Osteoblast (primary cell): ENCODE data around the gene PARD3. TPM values are rescaled to one million over a fixed set of nuclear protein-coding genes. Genes with fewer than 3 reads are reported as not detected.
"Not testable (repeated sequence)": the region's sequence is repeated elsewhere in the genome, so short reads cannot be mapped to it uniquely, and the experiment has no call there.

Experiments used
- DNase-seq: peaks from one replicate; pipeline ENCODE4 v3.0.0; 2011; ENCODE audit warnings: low spot score, mixed read lengths; ENCODE audit not compliant: insufficient read length; ENCODE audit errors: missing footprints
- H2AFZ ChIP-seq: 2 replicates; pipeline ENCODE4 v1.6.0; 2011; ENCODE audit warnings: mild to moderate bottlenecking, low read length
- H3K27ac ChIP-seq: 2 replicates; pipeline ENCODE4 v1.5.1; 2011; ENCODE audit warnings: mild to moderate bottlenecking, low read depth, low read length, moderate library complexity
- H3K27me3 ChIP-seq: 2 replicates; pipeline ENCODE4 v1.6.0; 2012; ENCODE audit warnings: mild to moderate bottlenecking, control low read depth, inconsistent platforms, low read length, moderate library complexity; ENCODE audit not compliant: insufficient read depth
- H3K36me3 ChIP-seq: 2 replicates; pipeline ENCODE4 v1.5.1; 2011; ENCODE audit warnings: mild to moderate bottlenecking, low read length, control low read depth, moderate library complexity; ENCODE audit not compliant: insufficient read depth
- H3K4me1 ChIP-seq: 2 replicates; pipeline ENCODE4 v1.5.1; 2011; ENCODE audit warnings: mild to moderate bottlenecking, low read length, control low read depth, moderate library complexity; ENCODE audit not compliant: insufficient read depth
- H3K4me2 ChIP-seq: 2 replicates; pipeline ENCODE4 v1.6.0; 2011; ENCODE audit warnings: mild to moderate bottlenecking, low read length; ENCODE audit not compliant: insufficient read depth
- H3K4me3 ChIP-seq: fragments of 200-600 bp; sonication (generic); 3 replicates; pipeline ENCODE4 v1.5.1; 2012; ENCODE audit warnings: mild to moderate bottlenecking, low read length, inconsistent platforms; ENCODE audit not compliant: insufficient read depth
- H3K79me2 ChIP-seq: 2 replicates; pipeline ENCODE4 v1.6.0; 2012; ENCODE audit warnings: mild to moderate bottlenecking, low read length, control low read depth, inconsistent platforms; ENCODE audit not compliant: insufficient read depth
- H3K9me3 ChIP-seq: 2 replicates; pipeline ENCODE4 v1.5.1; 2011; ENCODE audit warnings: low read depth, low read length, control low read depth
- H4K20me1 ChIP-seq: 2 replicates; pipeline ENCODE4 v1.6.0; 2012; ENCODE audit warnings: mild to moderate bottlenecking, low read length, control low read depth; ENCODE audit not compliant: insufficient read depth
- total RNA-seq: library from RNA; depleted of rRNA; stranded (reverse); fragments of >200 nt; gene quantifications from 2 replicates; pipeline ENCODE4 v1.2.3, GENCODE V29; 2012
- TF ChIP-seq, protein P1 (sequence below): IDR thresholded peaks from 2 replicates; pipeline ENCODE4 v1.5.1; 2011; ENCODE audit warnings: mild to moderate bottlenecking, low read depth, low read length, moderate library complexity; ENCODE audit errors: extremely low read depth

Gene PARD3
- total RNA-seq, 1 donor = 71.7 TPM

DNA sequence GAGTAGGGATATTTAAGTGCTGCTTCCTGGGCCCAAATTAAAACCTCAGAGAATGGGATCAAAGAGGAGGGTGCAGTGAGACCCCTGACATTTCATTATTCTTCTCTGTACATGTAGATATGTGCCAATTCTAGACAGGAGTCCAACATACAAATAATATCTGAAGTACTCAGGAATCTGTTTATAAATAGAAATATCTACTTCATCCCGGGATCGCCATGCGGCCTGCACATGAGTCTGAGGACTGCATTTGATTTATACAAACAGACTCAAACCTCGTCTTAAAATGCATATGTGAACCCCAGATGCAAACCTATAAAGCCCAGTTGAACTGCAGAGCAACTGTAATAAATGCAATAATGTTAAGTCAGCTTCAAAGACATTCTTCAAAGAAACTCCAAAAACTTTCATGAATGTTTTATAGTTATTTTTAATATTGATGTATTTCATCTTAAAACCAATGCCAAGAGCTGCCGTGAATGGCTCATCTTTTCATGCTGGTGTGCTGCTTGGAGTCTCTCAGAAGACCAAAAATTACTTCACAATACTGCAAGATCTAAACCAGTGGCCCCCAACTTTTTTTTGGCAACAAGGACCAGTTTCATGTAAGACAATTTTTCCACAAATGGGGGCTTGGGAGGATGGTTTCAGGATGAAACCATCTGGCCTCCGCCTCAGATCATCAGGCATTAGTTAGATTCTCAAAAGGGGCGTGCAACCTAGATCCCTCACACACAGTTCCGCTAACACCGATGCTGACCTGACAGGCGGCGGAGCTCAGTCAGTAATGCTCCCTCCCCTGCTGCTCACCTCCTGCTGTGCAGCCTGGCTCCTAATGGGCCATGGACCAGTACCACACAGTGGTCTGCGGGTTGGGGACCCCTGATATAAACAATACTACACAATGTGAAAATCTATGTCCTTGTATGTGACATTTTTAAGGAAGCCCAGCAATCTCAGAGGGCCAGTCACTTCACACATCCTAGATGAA, 166.9 kb downstream of the PARD3 start:
- DNase-seq = no peak
- peaks cover 17% of the 10 kb centered on the region for H3K79me2 ChIP-seq
- H3K4me3 ChIP-seq = no peak overlapping the region
- H3K4me2 ChIP-seq = no peak overlapping the region
- TF ChIP-seq, protein P1, sequence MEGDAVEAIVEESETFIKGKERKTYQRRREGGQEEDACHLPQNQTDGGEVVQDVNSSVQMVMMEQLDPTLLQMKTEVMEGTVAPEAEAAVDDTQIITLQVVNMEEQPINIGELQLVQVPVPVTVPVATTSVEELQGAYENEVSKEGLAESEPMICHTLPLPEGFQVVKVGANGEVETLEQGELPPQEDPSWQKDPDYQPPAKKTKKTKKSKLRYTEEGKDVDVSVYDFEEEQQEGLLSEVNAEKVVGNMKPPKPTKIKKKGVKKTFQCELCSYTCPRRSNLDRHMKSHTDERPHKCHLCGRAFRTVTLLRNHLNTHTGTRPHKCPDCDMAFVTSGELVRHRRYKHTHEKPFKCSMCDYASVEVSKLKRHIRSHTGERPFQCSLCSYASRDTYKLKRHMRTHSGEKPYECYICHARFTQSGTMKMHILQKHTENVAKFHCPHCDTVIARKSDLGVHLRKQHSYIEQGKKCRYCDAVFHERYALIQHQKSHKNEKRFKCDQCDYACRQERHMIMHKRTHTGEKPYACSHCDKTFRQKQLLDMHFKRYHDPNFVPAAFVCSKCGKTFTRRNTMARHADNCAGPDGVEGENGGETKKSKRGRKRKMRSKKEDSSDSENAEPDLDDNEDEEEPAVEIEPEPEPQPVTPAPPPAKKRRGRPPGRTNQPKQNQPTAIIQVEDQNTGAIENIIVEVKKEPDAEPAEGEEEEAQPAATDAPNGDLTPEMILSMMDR = no peak
- H3K9me3 ChIP-seq = no peaks in the 10 kb centered on the region
- no peaks in the 10 kb centered on the region for H3K4me1 ChIP-seq
- no peaks in the 10 kb centered on the region for H3K27me3 ChIP-seq
- H4K20me1 ChIP-seq = peaks cover 34% of the 10 kb centered on the region
- H2AFZ ChIP-seq = no peak overlapping the region
- no peak overlapping the region for H3K27ac ChIP-seq
- no peaks in the 10 kb centered on the region for H3K36me3 ChIP-seq

GRCh38 chr10:34647160-34647559, 167.9 kb downstream of the PARD3 start:
- Histone ChIP-seq H4K20me1 (peaks cover 37% of the 10 kb centered on the region), H3K36me3 (no peaks in the 10 kb centered on the region), H3K27me3 (no peaks in the 10 kb centered on the region), H3K9me3 (no peaks in the 10 kb centered on the region), H3K27ac (no peak overlapping the region), H3K79me2 (peaks cover 16% of the 10 kb centered on the region), H3K4me2 (no peak overlapping the region), H3K4me3 (no peak overlapping the region), H2AFZ (no peak overlapping the region), H3K4me1 (no peaks in the 10 kb centered on the region)
- DNase-seq = no peak
- TF ChIP-seq, protein P1 = no peak

DNA sequence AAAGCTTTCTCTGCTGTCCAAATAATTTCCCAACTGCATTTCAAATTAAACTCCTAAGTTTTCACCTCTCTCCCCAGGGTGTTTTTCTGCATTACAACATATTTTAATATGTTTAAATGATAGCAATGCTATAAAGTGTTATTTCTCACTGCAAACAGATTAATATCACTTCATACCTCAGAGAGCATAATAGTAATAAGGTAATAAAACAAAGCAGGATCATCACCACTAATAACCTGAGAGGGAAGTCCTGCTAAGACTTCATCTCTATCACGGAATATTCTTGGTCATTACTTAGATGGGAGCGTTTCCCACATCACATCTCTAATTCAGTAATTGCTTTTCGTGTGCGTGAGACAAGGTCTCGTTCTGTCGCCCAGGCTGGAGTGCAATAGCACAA, 168.8 kb downstream of the PARD3 start:
- Histone ChIP-seq H3K27ac (no peak overlapping the region), H3K27me3 (no peaks in the 10 kb centered on the region), H3K4me1 (no peaks in the 10 kb centered on the region), H2AFZ (no peak overlapping the region), H3K4me3 (no peak overlapping the region), H3K79me2 (peaks cover 19% of the 10 kb centered on the region), H3K4me2 (no peak overlapping the region), H4K20me1 (peaks cover 34% of the 10 kb centered on the region), H3K9me3 (no peaks in the 10 kb centered on the region), H3K36me3 (no peaks in the 10 kb centered on the region)
- DNase-seq = no peak
- TF ChIP-seq, protein P1 = no peak

- not testable (repeated sequence) for H3K27me3 ChIP-seq, H3K9me3 ChIP-seq, H3K27ac ChIP-seq, H3K4me3 ChIP-seq, H3K4me2 ChIP-seq, H3K4me1 ChIP-seq, H2AFZ ChIP-seq, H3K36me3 ChIP-seq, DNase-seq
- peaks cover 17% of the 10 kb centered on the region for H3K79me2 ChIP-seq
- peaks cover 27% of the 10 kb centered on the region for H4K20me1 ChIP-seq
Observed at GRCh38 chr10:34644815-34645214, 170.3 kb downstream of the PARD3 start.
